Tibial artery (tissue), 4 donors: ENCODE data around the gene GSTM2.

Experiments used
- DNase-seq, 2 donors: peaks; one replicate each; pipeline ENCODE4 v3.0.0-alpha.2; 2019
- H3K27ac ChIP-seq, 2 donors: fragments of 200-600 bp; sonication (generic) in 1 of 2; 1 replicate in 1 of 2; 2 replicates in 1 of 2; pipeline ENCODE4 v1.5.1; 2018 to 2019; ENCODE audit warnings: mild to moderate bottlenecking in 1 of 2
- H3K27me3 ChIP-seq, 2 donors: fragments of 200-600 bp; sonication (generic) in 1 of 2; one replicate each; pipeline versions ENCODE4 v1.5.1 to v1.6.0; 2016 to 2019
- H3K36me3 ChIP-seq, 3 donors: fragments of 200-600 bp; sonication (generic) in 2 of 3; one replicate each; pipeline ENCODE4 v1.5.1; 2016 to 2019; ENCODE audit warnings: mild to moderate bottlenecking in 2 of 3
- H3K4me1 ChIP-seq, 4 donors: fragments of 200-600 bp; sonication (generic) in 2 of 4; 1 replicate in 3 of 4; 2 replicates in 1 of 4; pipeline ENCODE4 v1.5.1; 2016 to 2019
- H3K4me3 ChIP-seq, 2 donors: fragments of 200-600 bp; sonication (generic) in 1 of 2; 1 replicate in 1 of 2; 2 replicates in 1 of 2; pipeline ENCODE4 v1.5.1; 2018 to 2019; ENCODE audit warnings: mild to moderate bottlenecking in 2 of 2
- H3K9me3 ChIP-seq, 3 donors: fragments of 200-600 bp; sonication (generic) in 1 of 3; one replicate each; pipeline ENCODE4 v1.5.1; 2016 to 2019
- CTCF ChIP-seq, 2 experiments: fragments of 200-600 bp in 1 of 2; fragments of 450-650 bp in 1 of 2; IDR thresholded peaks; one replicate each; pipeline ENCODE4 v1.5.1; 2017 to 2019; ENCODE audit warnings: antibody characterized with exemption in 2 of 2, mild to moderate bottlenecking in 1 of 2, moderate library complexity in 1 of 2
- intact Hi-C: fragments of 100-400 bp; cut with DNase I; formaldehyde crosslinking; loops from one replicate; pipeline ENCODE4 v1.15.0; 2023; ENCODE audit warnings: low total_unique reads

GSTM2 gene

GRCh38 chr1:109649491-109649914 is 18.4 kb upstream of the GSTM2 start:
- Histone ChIP-seq H3K4me3 (no peak overlapping the region), H3K27me3 (no peaks in the 10 kb centered on the region), H3K4me1 (peaks cover 0 to 16% (median 0%) of the 10 kb centered on the region in 4 donors), H3K36me3 (no peaks in the 10 kb centered on the region), H3K27ac (no peak overlapping the region), H3K9me3 (no peaks in the 10 kb centered on the region)
- intact Hi-C loops = no loop called here
- TF ChIP-seq CTCF (IDR thresholded peaks at IDR 0.05) = peak; percentile 14 to 16
- DNase-seq = no peak

DNA sequence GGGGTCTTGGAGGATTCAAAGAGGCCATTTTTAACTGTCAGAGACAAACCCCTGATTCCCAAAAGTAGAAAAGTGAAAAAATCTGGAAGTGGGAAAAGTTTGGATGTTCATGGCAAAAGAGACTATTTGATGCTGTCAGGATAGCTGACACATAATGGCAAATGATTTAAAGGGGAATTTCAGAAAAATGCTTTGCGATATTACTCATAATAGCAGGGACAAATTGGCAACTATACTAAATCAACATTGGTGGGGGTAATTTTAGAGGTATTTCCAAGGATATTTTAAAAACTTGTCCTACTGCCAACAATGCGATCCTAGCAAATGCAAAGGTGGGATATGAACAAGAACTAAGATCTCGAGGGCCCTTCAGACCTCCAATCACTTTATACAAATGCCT is 17.2 kb upstream of the GSTM2 start:
- H3K27me3 ChIP-seq = no peaks in the 10 kb centered on the region
- no peaks in the 10 kb centered on the region for H3K36me3 ChIP-seq
- peaks cover 0 to 27% (median 7%) of the 10 kb centered on the region in 4 donors for H3K4me1 ChIP-seq
- H3K9me3 ChIP-seq = no peaks in the 10 kb centered on the region
- no peak overlapping the region for H3K27ac ChIP-seq
- no peak overlapping the region for H3K4me3 ChIP-seq
- TF ChIP-seq CTCF (IDR thresholded peaks at IDR 0.05) = no peak
- intact Hi-C loops = loop anchor here (10.0 kb wide), 1 partner anchor 274 kb away; no protein-coding TSS in a partner anchor
- DNase-seq = no peak

DNA sequence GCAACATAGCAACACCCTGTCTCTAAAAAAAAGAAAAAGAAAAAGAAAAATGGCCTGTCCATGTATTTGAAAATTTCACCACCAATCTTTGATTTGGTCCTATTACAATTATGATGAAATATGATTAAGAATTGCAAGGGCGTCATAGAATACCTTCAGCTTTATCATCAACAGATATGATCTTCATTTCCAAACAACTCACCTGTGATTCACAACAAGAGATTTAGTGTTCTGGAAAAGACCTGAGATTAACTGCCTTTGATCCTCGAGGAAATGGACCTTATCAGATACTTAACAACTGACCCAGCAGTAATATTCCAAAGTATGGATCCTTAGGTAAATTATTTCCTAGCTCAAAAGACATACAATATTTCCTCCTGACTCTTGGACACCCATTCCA is 15.5 kb upstream of the GSTM2 start:
- H3K9me3 ChIP-seq = no peaks in the 10 kb centered on the region
- H3K27ac ChIP-seq = no peak overlapping the region
- peaks cover 0 to 35% (median 13%) of the 10 kb centered on the region in 4 donors for H3K4me1 ChIP-seq
- TF ChIP-seq CTCF (IDR thresholded peaks at IDR 0.05) = no peak
- no peaks in the 10 kb centered on the region for H3K27me3 ChIP-seq
- no peak overlapping the region for H3K4me3 ChIP-seq
- intact Hi-C loops = loop anchor here (10.0 kb wide), 1 partner anchor 272 kb away; no protein-coding TSS in a partner anchor
- DNase-seq = no peak
- H3K36me3 ChIP-seq = no peaks in the 10 kb centered on the region

GRCh38 chr1:109653306-109653705 is 14.6 kb upstream of the GSTM2 start:
- Histone ChIP-seq H3K36me3 (peaks cover 0 to 8% (median 0%) of the 10 kb centered on the region in 3 donors), H3K27ac (no peak overlapping the region), H3K9me3 (no peaks in the 10 kb centered on the region), H3K4me3 (no peak overlapping the region), H3K27me3 (no peaks in the 10 kb centered on the region), H3K4me1 (peaks cover 0 to 35% (median 13%) of the 10 kb centered on the region in 4 donors)
- DNase-seq = no peak
- intact Hi-C loops = loop anchor here (10.0 kb wide), 1 partner anchor 271 kb away; no protein-coding TSS in a partner anchor
- TF ChIP-seq CTCF (IDR thresholded peaks at IDR 0.05) = no peak

GRCh38 chr1:109654519-109654918 is 13.3 kb upstream of the GSTM2 start:
- H3K4me1 ChIP-seq = peaks cover 0 to 35% (median 13%) of the 10 kb centered on the region in 4 donors
- H3K27me3 ChIP-seq = no peaks in the 10 kb centered on the region
- H3K27ac ChIP-seq = peak overlapping the region; percentile 92 to 93
- no peak for TF ChIP-seq CTCF (IDR thresholded peaks at IDR 0.05)
- peaks cover 3 to 20% (median 5%) of the 10 kb centered on the region in 3 donors for H3K36me3 ChIP-seq
- H3K4me3 ChIP-seq = no peak overlapping the region
- H3K9me3 ChIP-seq = no peaks in the 10 kb centered on the region
- DNase-seq = peak in 1 of 2 donors; percentile 35
- intact Hi-C loops = loop anchor here (10.0 kb wide), 1 partner anchor 270 kb away; no protein-coding TSS in a partner anchor
